Gastrocnemius medialis (tissue), 4 donors: ENCODE measurements around the gene MECP2.

Experiments
- POLR2A ChIP-seq, 2 donors: fragments of 450-650 bp; IDR thresholded peaks; one replicate each; pipeline ENCODE4 v1.6.1; 2017; ENCODE audit warnings: antibody characterized with exemption in 2 of 2, mild to moderate bottlenecking in 2 of 2, moderate library complexity in 2 of 2
- TF ChIP-seq, protein P1 (sequence below), 5 experiments: fragments of 450-650 bp in 3 of 5; fragments of 200-600 bp in 2 of 5; sonication (generic) in 2 of 5; IDR thresholded peaks in 4 of 5; conservative IDR thresholded peaks in 1 of 5; 1 replicate in 4 of 5; 2 replicates in 1 of 5; pipeline ENCODE4 v1.5.1; 2016 to 2019; ENCODE audit warnings: antibody characterized with exemption in 5 of 5, mild to moderate bottlenecking in 3 of 5, moderate library complexity in 3 of 5

DNA sequence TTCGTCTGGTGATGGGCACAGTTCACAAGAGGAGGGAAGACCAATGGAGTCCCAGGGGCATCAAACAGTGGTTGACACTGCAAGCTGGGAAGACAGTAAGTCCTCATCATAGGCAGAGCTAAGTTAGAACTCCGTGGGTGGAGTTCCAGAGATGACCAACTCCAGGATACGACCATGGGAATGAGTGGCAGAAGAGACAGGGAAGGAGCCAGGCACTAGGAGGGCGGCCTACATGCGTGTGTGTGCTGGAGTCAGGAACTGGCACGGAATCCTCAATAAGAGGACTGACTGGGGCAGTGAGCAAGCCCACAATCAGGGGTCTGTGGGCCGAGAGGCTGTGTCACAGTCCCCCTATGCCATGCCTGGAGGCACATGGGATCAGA is 47.4 kb downstream of the MECP2 start:
- TF ChIP-seq, protein P1, sequence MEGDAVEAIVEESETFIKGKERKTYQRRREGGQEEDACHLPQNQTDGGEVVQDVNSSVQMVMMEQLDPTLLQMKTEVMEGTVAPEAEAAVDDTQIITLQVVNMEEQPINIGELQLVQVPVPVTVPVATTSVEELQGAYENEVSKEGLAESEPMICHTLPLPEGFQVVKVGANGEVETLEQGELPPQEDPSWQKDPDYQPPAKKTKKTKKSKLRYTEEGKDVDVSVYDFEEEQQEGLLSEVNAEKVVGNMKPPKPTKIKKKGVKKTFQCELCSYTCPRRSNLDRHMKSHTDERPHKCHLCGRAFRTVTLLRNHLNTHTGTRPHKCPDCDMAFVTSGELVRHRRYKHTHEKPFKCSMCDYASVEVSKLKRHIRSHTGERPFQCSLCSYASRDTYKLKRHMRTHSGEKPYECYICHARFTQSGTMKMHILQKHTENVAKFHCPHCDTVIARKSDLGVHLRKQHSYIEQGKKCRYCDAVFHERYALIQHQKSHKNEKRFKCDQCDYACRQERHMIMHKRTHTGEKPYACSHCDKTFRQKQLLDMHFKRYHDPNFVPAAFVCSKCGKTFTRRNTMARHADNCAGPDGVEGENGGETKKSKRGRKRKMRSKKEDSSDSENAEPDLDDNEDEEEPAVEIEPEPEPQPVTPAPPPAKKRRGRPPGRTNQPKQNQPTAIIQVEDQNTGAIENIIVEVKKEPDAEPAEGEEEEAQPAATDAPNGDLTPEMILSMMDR (IDR thresholded peaks at IDR 0.05 in 4 of 5, conservative IDR thresholded peaks at IDR 0.05 in 1 of 5) = no peak
- no peak for TF ChIP-seq POLR2A (IDR thresholded peaks at IDR 0.05)
